Calu3 (cell line): Measurements from ENCODE around the gene OTOF. TPM values are rescaled to one million over a fixed set of nuclear protein-coding genes. Genes with fewer than 3 reads are reported as not detected.

Experiments used
- BruUV-seq: library from RNA; stranded (reverse); fragments of 400-500 nt; replicated peaks from 2 replicates; lab custom pipeline; 2021; lab: Mats Ljungman, UMichigan
- CTCF ChIA-PET: fragments of 300-600 bp; sonication (Branson Sonifier 250); formaldehyde crosslinking; loops from one replicate; lab custom pipeline; 2022; ENCODE audit warnings: antibody characterized with exemption; lab: Charles Lee
- DNase-seq: peaks from one replicate; pipeline ENCODE4 v3.0.0; 2022
- H3K27ac Mint-ChIP-seq: one replicate; pipeline ENCODE4 v1.8.0; 2022; ENCODE audit warnings: mixed read lengths; ENCODE audit not compliant: unreplicated experiment
- H3K27me3 Mint-ChIP-seq: one replicate; pipeline ENCODE4 v1.8.0; 2022; ENCODE audit warnings: mixed read lengths; ENCODE audit not compliant: unreplicated experiment
- H3K36me3 Mint-ChIP-seq: one replicate; pipeline ENCODE4 v1.8.0; 2022; ENCODE audit warnings: mild to moderate bottlenecking, moderate library complexity, mixed read lengths; ENCODE audit not compliant: insufficient read depth, unreplicated experiment
- H3K4me1 Mint-ChIP-seq: one replicate; pipeline ENCODE4 v1.8.0; 2022; ENCODE audit warnings: mild to moderate bottlenecking, low read depth, mixed read lengths; ENCODE audit not compliant: unreplicated experiment
- H3K4me3 Mint-ChIP-seq: one replicate; pipeline ENCODE4 v1.8.0; 2022; ENCODE audit warnings: mild to moderate bottlenecking, low read depth, moderate library complexity, mixed read lengths; ENCODE audit not compliant: unreplicated experiment
- H3K9me3 Mint-ChIP-seq: one replicate; pipeline ENCODE4 v1.8.0; 2022; ENCODE audit warnings: low read depth, mixed read lengths; ENCODE audit not compliant: unreplicated experiment
- CTCF ChIP-seq: fragments of 200-600 bp; IDR thresholded peaks from one replicate; pipeline ENCODE4 v1.8.0; 2022; ENCODE audit warnings: antibody characterized with exemption; ENCODE audit not compliant: unreplicated experiment
- intact Hi-C: fragments of 100-400 bp; cut with micrococcal nuclease; formaldehyde crosslinking; loops from one replicate; pipeline ENCODE4 v1.10.0; 2022; ENCODE audit not compliant: unreplicated experiment
- total RNA-seq: library from RNA; stranded (reverse); gene quantifications from 2 replicates; pipeline ENCODE4 v1.2.3, GENCODE V29; 2022

OTOF gene
- total RNA-seq, 1 experiment from 2014 or later: not detected

- TF ChIP-seq CTCF: no peak
- H3K9me3 Mint-ChIP-seq: no peaks in the 10 kb centered on the region
- DNase-seq: no peak
- CTCF ChIA-PET: no interaction called here
- peaks cover 24% of the 10 kb centered on the region for H3K27me3 Mint-ChIP-seq
- H3K4me3 Mint-ChIP-seq: no peak overlapping the region
- H3K36me3 Mint-ChIP-seq: no peaks in the 10 kb centered on the region
- no peaks in the 10 kb centered on the region for H3K4me1 Mint-ChIP-seq
- BruUV-seq: no TSS peak
- H3K27ac Mint-ChIP-seq: no peak overlapping the region
- intact Hi-C loops: no loop called here
These were observed 1.3 kb upstream of the OTOF start for GRCh38 chr2:26479131-26479788.

- Mint-ChIP-seq H3K27me3 (peaks cover 15% of the 10 kb centered on the region), H3K36me3 (no peaks in the 10 kb centered on the region), H3K27ac (no peak overlapping the region), H3K4me3 (no peak overlapping the region), H3K9me3 (no peaks in the 10 kb centered on the region), H3K4me1 (no peaks in the 10 kb centered on the region)
- no peak for DNase-seq
- CTCF ChIA-PET: interaction anchor here (1.3 kb wide), 1 partner anchor 99 kb away, joined by 3 read pairs; no protein-coding TSS in a partner anchor
- intact Hi-C loops: no loop called here
- no peak for TF ChIP-seq CTCF
- no TSS peak for BruUV-seq
These were observed 442 bp upstream of the OTOF start for GRCh38 chr2:26478366-26478765.

GRCh38 chr2:26477126-26477910, 606 bp downstream of the OTOF start:
- intact Hi-C loops: no loop called here
- no peaks in the 10 kb centered on the region for H3K4me1 Mint-ChIP-seq
- H3K27ac Mint-ChIP-seq: no peak overlapping the region
- no peaks in the 10 kb centered on the region for H3K9me3 Mint-ChIP-seq
- no peak overlapping the region for H3K4me3 Mint-ChIP-seq
- BruUV-seq: no TSS peak
- CTCF ChIA-PET: interaction anchor here (0.6 to 1.3 kb wide), 2 partner anchors 100 to 1142 kb away, joined by 3 read pairs; no protein-coding TSS in a partner anchor
- DNase-seq: no peak
- no peak for TF ChIP-seq CTCF
- peaks cover 5% of the 10 kb centered on the region for H3K27me3 Mint-ChIP-seq
- no peaks in the 10 kb centered on the region for H3K36me3 Mint-ChIP-seq

GRCh38 chr2:26475832-26476501, 2.0 kb downstream of the OTOF start:
- Mint-ChIP-seq H3K9me3 (no peaks in the 10 kb centered on the region), H3K27me3 (no peaks in the 10 kb centered on the region), H3K27ac (no peak overlapping the region), H3K4me3 (no peak overlapping the region), H3K36me3 (no peaks in the 10 kb centered on the region), H3K4me1 (no peaks in the 10 kb centered on the region)
- no TSS peak for BruUV-seq
- TF ChIP-seq CTCF: no peak
- intact Hi-C loops: no loop called here
- no peak for DNase-seq
- CTCF ChIA-PET: no interaction called here
